ENCODE results near the gene AIMP1. TPM values are rescaled to one million over a fixed set of nuclear protein-coding genes. Genes with fewer than 3 reads are reported as not detected.
A peak's percentile ranks its signal among the peaks of the same experiment; 100 is the strongest.

AIMP1 gene
- total RNA-seq, 3 donors from 2014 or later (not counting 1 experiment from before 2014, with no cell fraction given) = 37.7 to 46.8 (median 40.3) TPM

GRCh38 chr4:106301393-106302061 is 14.8 kb upstream of the AIMP1 start:
- TF ChIP-seq CTCF (IDR thresholded peaks at IDR 0.05) = no peak
- H3K4me1 Mint-ChIP-seq = peaks cover 11 to 20% of the 10 kb centered on the region in 2 donors
- ATAC-seq (no peak), DNase-seq (no peak)
- Histone ChIP-seq H3K27ac (ENCODE audit: low read length) (no peak overlapping the region), H3K9me3 (ENCODE audit: control insufficient read depth, insufficient read depth, low read length) (no peaks in the 10 kb centered on the region), H3K4me3 (ENCODE audit: low read length) (no peak overlapping the region), H3K4me1 (ENCODE audit: control insufficient read depth, insufficient read depth, low read length) (no peaks in the 10 kb centered on the region), H3K36me3 (ENCODE audit: control insufficient read depth, insufficient read depth, low read length) (peaks cover 3% of the 10 kb centered on the region), H3K27me3 (ENCODE audit: control insufficient read depth, insufficient read depth, low read length) (no peaks in the 10 kb centered on the region)
- H3K9me3 Mint-ChIP-seq = no peaks in the 10 kb centered on the region
- intact Hi-C loops (cut with micrococcal nuclease) = no loop called here
- H3K4me3 Mint-ChIP-seq = no peak overlapping the region
- H3K27me3 Mint-ChIP-seq (ENCODE audit: low read depth in 2 of 2) = no peaks in the 10 kb centered on the region
- no peaks in the 10 kb centered on the region for H3K36me3 Mint-ChIP-seq
- WGBS (ENCODE audit: insufficient coverage) = 100% methylated on average over 2 of the region's 2 CpGs
- peak overlapping the region in 1 of 2 donors; percentile 10 for H3K27ac Mint-ChIP-seq

GRCh38 chr4:106302062-106302438 is 14.3 kb upstream of the AIMP1 start:
- TF ChIP-seq CTCF (IDR thresholded peaks at IDR 0.05) = no peak
- H3K27ac Mint-ChIP-seq = peak overlapping the region in 1 of 2 donors; percentile 10

GRCh38 chr4:106303548-106304281 is 12.6 kb upstream of the AIMP1 start:
- no peaks in the 10 kb centered on the region for H3K36me3 Mint-ChIP-seq
- no peak for TF ChIP-seq CTCF (IDR thresholded peaks at IDR 0.05)
- peaks cover 13% of the 10 kb centered on the region for H3K36me3 ChIP-seq (ENCODE audit: control insufficient read depth, insufficient read depth, low read length)
- no peak overlapping the region for H3K4me3 ChIP-seq (ENCODE audit: low read length)
- peaks cover 7 to 15% of the 10 kb centered on the region in 2 donors for H3K4me1 Mint-ChIP-seq
- H3K27me3 Mint-ChIP-seq (ENCODE audit: low read depth in 2 of 2) = no peaks in the 10 kb centered on the region
- H3K27ac ChIP-seq (ENCODE audit: low read length) = no peak overlapping the region
- ATAC-seq (no peak), DNase-seq (no peak)
- no peaks in the 10 kb centered on the region for H3K27me3 ChIP-seq (ENCODE audit: control insufficient read depth, insufficient read depth, low read length)
- 84% methylated on average over 2 of the region's 3 CpGs for WGBS (ENCODE audit: insufficient coverage)
- peak overlapping the region in 1 of 2 donors; percentile 33 for H3K27ac Mint-ChIP-seq
- intact Hi-C loops (cut with micrococcal nuclease) = no loop called here
- no peaks in the 10 kb centered on the region for H3K9me3 Mint-ChIP-seq
- H3K9me3 ChIP-seq (ENCODE audit: control insufficient read depth, insufficient read depth, low read length) = no peaks in the 10 kb centered on the region
- no peak overlapping the region for H3K4me3 Mint-ChIP-seq
- H3K4me1 ChIP-seq (ENCODE audit: control insufficient read depth, insufficient read depth, low read length) = no peaks in the 10 kb centered on the region

More at GRCh38 chr4:106302062-106302438, 14.3 kb upstream of the AIMP1 start:
- H3K36me3 ChIP-seq (ENCODE audit: control insufficient read depth, insufficient read depth, low read length) = peaks cover 6% of the 10 kb centered on the region
- H3K4me1 ChIP-seq (ENCODE audit: control insufficient read depth, insufficient read depth, low read length) = no peaks in the 10 kb centered on the region
- Mint-ChIP-seq H3K9me3 (no peaks in the 10 kb centered on the region), H3K4me3 (no peak overlapping the region), H3K27me3 (ENCODE audit: low read depth in 2 of 2) (no peaks in the 10 kb centered on the region), H3K36me3 (no peaks in the 10 kb centered on the region), H3K4me1 (peaks cover 9 to 18% of the 10 kb centered on the region in 2 donors)
- WGBS (ENCODE audit: insufficient coverage) = over 99% methylated on average over 4 of the region's 4 CpGs
- H3K4me3 ChIP-seq (ENCODE audit: low read length) = no peak overlapping the region
- DNase-seq (no peak), ATAC-seq (no peak)
- H3K9me3 ChIP-seq (ENCODE audit: control insufficient read depth, insufficient read depth, low read length) = no peaks in the 10 kb centered on the region
- H3K27me3 ChIP-seq (ENCODE audit: control insufficient read depth, insufficient read depth, low read length) = no peaks in the 10 kb centered on the region
- no peak overlapping the region for H3K27ac ChIP-seq (ENCODE audit: low read length)
- intact Hi-C loops (cut with micrococcal nuclease) = no loop called here

Measured in natural killer cell (primary cell).